GM21723 (cell line): ENCODE measurements around the gene NCOA1.
"Not testable (repeated sequence)": the region's sequence is repeated elsewhere in the genome, so short reads cannot be mapped to it uniquely, and the experiment has no call there.

Experiments used
- ATAC-seq: cut with Tn5 transposase; IDR thresholded peaks from one replicate; pipeline ENCODE4 v1.9.1; 2021; ENCODE audit warnings: mild to moderate bottlenecking, moderate library complexity; ENCODE audit not compliant: unreplicated experiment

NCOA1 gene

GRCh38 chr2:24532057-24532456 lies 41.0 kb downstream of the NCOA1 start:
- not testable (repeated sequence) for ATAC-seq

DNA sequence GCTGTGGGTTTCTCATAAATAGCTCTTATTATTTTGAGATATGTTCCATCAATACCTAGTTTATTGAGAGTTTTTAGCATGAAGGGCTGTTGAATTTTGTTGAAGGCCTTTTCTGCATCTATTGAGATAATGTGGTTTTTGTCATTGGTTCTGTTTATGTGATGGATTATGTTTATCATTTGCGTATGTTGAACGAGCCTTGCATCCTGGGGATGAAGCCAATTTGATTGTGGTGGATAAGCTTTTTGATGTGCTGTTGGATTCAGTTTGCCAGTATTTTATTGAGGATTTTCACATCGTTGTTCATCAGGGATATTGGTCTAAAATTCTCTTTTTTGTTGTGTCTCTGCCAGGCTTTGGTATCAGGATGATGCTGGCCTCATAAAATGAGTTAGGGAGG lies 42.5 kb downstream of the NCOA1 start:
- not testable (repeated sequence) for ATAC-seq

- ATAC-seq = no peak
These were observed 47.7 kb downstream of the NCOA1 start for GRCh38 chr2:24538720-24539119.

- no peak for ATAC-seq
These were observed 48.2 kb downstream of the NCOA1 start for GRCh38 chr2:24539258-24539657.

DNA sequence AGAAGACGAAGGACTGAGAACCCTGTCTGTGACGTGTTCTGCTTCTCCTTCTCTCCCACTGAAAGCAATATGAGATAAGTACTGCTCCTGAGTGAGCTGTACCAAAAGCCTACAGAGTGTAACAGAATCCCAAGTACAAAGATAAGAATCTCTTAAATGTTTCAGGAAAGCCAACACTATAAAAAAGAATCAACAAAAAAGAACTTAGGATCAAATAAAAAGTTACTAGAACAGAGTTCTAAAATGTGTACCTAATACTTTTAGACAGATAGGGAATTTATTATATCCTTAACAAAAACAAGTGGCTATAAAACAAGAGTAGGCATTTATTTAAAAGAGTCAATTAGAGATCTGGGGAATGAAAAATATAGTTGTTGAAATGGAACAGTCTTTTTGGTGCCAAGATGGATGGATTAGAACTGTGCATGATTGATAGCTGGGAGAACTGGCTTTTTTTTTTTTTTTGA lies 49.0 kb downstream of the NCOA1 start:
- no peak for ATAC-seq

GRCh38 chr2:24541621-24542020 lies 50.6 kb downstream of the NCOA1 start:
- no peak for ATAC-seq

DNA sequence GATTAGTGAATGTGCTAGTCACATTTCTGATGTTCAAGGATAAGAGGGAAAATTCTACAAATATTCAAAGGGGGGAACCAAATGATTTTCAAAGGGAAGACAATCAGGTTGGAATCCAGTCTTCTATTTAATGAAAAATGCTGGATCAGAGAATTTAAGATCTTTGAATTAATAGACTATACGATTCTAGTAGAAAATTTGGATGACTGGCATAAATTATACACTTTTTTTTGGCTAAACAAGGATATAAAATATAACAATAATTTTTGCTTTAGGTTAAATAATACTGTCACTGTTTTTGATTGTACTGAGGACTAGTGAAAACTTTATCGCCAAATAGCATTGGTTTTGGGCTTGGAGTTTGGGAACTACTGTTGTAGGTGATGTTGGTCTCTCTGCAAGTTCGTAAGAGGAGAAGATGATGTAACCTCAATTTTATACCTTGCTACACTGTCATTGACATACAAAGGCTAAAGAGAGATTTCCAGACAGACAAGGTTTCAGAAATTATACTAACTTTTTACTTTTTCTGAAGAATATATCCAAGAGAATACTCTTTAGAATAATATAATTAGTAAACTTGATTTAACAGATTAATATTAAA lies 51.3 kb downstream of the NCOA1 start:
- no peak for ATAC-seq

DNA sequence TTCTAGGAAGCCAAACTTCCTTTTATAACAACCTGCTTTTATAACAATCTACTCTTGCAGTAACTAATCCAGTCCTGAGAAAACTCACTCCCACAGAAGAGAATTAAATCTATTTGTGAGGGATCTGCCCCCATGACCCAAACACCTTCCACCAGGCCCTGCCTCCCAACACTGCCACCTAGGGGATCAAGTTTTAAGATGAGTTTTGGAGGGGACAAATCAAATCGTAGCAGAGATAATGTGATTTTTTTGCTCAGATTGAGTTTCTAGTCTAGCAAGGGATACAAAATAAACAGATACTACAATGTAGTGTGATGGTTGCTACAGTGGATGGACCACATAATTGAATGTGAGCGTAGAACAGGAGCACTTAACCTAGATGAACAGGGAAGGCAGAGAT lies 52.2 kb downstream of the NCOA1 start:
- ATAC-seq = no peak

GRCh38 chr2:24544456-24545115 lies 53.5 kb downstream of the NCOA1 start:
- ATAC-seq = no peak

DNA sequence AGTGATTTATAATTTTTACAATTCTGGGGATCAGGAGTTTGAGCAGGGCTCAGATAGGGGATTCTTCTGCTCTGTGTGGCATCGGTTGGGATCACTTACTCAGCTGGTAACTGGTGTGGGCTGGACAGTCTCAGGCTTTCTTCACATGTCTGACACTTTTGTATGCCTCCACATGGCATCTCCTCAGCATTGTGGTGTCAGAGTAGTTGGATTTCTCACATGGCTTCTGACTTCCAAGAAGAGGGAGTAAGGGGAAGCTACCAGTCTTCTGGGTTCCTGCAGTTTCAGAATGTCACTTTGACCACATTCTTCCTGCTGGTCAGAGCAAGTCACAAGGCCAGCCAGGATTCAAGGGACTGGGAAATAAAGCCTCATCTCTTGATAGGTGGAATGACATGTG lies 55.6 kb downstream of the NCOA1 start:
- ATAC-seq = no peak

DNA sequence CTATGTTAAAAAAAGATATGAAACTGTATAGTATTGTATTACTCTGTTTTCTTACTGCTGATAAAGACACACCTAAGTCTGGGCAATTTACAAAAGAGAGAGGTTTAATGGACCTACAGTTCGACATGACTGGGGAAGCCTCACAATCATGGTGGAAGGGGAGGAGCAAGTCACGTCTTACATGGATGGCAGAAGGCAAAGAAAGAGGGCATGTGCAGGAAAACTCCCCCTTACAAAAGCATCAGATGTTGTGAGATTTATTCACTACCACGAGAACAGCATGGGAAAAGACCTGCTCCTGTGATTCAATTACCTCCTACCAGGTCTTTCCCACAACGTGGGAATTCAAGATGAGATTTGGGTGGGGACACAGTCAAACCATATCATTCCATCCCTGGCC lies 57.0 kb downstream of the NCOA1 start:
- no peak for ATAC-seq

DNA sequence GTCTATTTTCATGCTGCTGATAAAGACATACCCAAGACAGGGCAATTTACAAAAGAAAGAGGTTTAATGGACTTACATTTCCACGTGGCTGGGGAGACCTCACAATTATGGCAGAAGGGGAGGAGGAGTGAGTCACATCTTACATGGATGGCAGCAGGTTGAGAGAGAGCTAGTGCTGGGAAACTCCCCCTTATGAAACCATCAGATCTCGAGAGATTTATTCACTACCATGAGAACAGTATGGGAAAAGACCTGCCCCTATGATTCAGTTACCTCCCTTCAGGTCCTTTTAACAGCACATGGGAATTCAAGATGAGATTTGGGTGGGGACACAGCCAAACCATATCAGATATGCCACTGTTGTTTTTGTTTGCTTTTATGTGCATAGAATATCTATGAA lies 59.2 kb downstream of the NCOA1 start:
- ATAC-seq = not testable (repeated sequence)

DNA sequence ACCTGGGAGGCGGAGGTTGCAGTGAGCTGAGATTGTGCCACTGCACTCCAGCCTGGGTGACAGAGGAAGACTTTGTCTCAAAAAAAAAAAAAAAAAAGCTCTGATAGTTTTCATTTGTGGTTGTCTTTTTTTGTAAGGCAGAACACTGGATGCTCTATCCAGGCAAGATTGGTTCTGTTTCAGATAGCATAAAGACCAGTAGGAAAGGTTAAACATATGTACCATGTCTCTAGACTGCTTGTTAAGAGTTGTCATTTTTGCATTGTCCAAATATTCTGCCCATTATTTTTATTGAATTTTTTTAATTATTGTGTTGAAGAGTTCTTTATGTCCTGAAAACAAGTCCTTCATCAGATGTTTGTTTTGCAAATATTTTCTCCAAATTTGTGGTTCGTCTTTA lies 60.0 kb downstream of the NCOA1 start:
- no peak for ATAC-seq

- ATAC-seq = no peak
These were observed 61.8 kb downstream of the NCOA1 start for GRCh38 chr2:24552836-24553235.

GRCh38 chr2:24558781-24559472 lies 67.9 kb downstream of the NCOA1 start:
- no peak for ATAC-seq

DNA sequence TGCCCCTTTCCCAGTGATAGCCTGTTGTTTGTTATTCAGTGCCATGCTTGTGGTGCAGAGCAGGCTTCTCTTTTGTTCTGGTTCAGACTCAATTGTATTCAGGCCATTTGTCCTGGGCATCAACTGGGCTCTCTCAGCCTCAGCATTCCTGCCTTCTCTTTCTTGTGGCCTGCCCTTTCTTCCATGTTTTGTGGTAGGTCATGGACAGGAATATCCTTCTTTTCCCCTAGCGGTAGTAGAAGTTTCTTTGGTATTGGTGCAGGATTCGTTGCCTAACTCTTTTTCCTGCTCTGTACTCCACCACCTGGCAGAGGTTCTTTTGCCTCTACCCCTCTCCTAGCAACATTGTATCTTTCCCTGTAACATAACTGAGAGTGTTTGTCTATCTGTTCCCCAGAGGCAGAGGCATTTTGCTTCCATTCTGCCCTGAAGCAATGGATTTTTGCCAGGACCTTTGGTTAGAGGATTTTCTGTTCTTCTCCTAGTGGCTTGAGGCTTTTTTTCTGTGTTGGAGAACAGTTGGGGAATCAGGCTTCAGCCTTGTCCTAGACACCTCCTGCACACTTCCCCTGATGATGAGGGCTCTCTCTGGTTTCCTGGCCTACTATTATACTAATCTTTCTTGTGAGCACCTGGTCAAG lies 68.5 kb downstream of the NCOA1 start:
- no peak for ATAC-seq

GRCh38 chr2:24565537-24565936 lies 74.5 kb downstream of the NCOA1 start:
- no peak for ATAC-seq

- no peak for ATAC-seq
These were observed 75.2 kb downstream of the NCOA1 start for GRCh38 chr2:24566209-24566608.

DNA sequence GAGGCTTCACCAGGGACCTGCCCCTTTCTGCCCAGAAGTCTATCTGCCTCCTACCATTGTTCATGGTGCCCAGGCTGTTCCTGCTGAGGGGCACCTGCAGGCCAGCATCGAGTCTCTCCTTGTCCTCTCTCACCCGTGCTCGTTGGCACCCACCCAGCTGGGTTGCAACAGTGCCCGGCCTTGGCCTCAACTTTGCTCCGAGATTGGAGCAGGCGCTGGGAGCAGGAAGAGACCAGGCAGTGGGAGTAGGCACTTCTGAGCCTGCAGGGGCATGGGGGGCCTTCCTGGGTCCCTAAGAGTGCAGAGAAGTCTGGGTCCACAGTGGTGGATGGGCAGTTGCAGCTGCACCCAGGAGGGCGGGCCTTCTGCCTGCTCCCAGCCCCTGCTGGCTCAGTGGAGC lies 75.6 kb downstream of the NCOA1 start:
- ATAC-seq = no peak

DNA sequence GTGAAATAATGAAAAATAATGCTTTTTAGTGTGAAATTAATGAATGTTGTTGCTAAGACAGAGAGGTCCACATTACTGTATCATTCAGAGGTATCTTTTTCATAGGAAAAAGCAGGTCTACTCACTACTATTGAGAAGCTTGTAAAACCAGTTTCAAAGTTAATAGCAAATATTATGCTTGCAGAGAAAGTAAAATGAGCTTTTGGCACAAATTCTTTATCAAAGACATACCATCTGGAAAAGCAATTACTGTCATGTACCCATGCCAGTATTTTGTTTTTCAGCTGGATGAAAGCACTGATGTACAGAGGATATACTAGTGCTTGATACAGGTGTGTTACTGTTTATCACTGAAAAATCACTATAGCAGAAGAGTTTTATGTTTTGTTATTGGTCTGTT lies 77.5 kb downstream of the NCOA1 start:
- ATAC-seq = no peak

DNA sequence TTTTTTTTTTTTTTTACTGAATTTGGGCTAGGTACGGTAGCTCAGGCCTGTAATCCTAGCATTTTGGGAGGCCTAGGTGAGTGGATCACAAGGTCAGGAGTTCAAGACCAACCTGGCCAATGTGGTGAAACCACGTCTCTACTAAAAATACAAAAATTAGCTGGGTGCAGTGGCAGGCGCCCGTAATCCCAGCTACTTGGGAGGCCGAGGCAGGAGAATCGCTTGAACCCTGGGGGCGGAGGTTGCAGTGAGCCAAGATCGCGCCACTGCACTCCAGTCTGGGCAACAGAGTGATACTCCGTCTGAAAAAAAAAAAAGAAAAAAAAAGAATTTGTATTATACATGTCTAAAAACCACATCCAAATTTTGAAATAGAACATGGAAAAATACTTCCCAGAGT lies 78.5 kb downstream of the NCOA1 start:
- ATAC-seq = not testable (repeated sequence)

DNA sequence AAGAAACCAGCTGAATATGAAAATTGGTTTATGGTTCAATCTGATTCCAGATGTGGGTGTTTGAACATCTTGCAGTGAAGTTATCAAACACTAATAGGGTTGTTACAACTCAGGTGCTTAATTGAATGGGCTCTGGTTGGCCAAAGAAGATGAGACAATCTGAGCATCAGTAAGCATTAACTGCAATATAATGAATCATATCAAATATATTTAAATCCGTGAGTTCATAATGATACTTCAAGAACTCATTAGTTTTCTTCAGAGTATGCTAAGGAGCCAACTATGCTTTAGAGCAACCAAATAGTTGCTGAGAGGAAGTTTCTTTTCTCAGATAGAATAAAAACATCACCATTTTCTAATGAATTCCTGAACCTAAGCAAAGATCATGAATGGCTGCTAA lies 79.2 kb downstream of the NCOA1 start:
- no peak for ATAC-seq
